HG03571 (cell line): ENCODE measurements around the gene AFF1.
A peak's percentile ranks its signal among the peaks of the same experiment; 100 is the strongest.
"Not testable (repeated sequence)": the region's sequence is repeated elsewhere in the genome, so short reads cannot be mapped to it uniquely, and the experiment has no call there.

Experiments
- ATAC-seq: cut with Tn5 transposase; IDR thresholded peaks from one replicate; pipeline ENCODE4 v1.9.1; 2021; ENCODE audit not compliant: unreplicated experiment

Gene AFF1

DNA sequence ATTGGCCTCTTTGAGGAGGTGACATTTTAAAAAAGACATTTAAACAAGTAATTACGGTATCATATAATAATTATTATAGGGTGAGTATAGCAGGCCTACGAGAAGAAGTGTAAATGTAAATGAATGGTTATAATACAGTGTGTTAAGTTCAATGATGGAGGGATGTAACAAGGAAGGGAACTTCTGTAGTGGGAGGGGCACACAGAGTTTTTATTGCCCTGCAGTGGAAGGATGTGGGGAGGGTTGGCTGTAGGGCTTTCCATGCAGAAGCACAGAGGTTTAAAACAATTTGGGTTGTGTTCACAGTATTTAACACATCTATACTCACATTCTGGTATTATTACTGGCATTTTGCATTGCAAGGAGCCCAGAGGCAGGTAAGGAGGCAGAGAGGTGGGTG lies 41.1 kb downstream of the AFF1 start:
- ATAC-seq, result no peak

DNA sequence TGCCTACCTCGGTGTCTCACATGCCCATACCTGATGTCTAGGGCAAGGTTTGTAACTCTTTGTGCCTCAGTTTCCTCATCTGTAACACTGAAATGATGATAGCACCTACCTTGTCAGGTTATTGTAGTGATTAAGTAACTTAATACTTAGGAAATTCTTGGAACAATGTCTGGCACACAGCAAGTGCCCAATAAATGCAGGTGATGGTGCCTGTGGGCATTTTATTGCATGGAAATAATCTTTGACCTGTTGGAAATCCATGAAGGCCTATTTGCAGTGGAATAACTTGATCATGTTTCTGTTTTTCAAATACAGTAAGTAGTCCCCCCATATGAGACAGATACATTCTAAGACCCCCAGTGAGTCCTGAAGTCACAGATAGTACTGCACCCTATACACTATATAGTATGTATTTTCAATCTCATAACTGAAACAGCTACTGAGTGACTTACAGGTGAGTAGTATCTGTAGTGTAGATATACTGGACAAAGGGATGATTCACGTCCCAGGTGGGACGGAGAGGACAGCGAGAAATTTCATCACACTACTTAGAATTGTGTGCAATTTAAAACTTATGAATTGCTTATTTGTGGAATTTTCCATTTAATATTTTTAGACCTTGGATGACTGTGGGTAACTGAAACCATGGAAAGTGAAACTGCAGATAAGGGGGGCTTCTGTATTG lies 42.1 kb downstream of the AFF1 start:
- ATAC-seq, result no peak

DNA sequence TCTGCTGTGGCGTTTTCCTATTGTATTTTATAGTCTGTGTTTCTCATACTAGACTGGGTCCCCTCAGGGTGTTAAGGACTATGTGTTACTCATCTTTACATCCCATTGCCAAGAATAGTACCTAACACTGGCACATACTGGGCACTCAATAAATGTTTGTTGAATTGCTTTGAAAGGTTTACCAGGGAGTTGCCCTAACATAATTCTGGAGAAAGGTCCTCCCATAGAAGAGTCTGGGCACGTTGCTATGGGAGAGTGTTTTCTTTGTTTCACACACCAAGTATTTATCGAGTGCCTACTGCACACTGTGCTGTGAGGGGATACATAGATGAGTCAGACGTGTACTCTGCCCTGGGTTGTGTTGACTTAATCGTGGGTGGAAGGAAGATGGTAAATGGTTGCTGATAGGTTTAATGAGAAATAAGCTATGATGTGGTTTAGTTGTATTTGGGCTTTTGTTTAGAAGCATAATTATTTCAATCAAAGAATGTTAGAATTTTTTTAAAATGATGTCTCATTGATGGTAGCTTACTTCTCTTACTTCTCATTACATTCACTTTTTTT lies 42.9 kb downstream of the AFF1 start:
- ATAC-seq, result peak; percentile 73

DNA sequence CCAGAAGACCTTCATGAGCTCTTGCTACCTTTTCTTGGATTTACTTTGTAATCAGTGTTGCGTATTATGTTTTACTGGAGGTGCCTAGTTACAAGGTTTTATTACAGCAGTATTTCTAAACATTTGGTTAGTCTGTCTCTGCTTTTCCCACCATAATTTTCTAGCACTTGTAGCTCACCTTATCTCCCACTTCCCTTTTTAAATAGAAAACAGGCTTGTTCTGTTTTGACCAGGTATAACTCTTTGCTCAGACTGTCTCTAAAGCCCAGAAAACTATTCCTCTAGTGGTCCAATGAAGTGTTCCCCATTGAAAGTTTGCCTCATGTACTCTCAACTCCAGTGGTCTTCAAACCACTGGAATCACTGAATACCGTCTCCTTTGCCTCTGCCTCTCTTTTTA lies 43.9 kb downstream of the AFF1 start:
- ATAC-seq, result no peak

DNA sequence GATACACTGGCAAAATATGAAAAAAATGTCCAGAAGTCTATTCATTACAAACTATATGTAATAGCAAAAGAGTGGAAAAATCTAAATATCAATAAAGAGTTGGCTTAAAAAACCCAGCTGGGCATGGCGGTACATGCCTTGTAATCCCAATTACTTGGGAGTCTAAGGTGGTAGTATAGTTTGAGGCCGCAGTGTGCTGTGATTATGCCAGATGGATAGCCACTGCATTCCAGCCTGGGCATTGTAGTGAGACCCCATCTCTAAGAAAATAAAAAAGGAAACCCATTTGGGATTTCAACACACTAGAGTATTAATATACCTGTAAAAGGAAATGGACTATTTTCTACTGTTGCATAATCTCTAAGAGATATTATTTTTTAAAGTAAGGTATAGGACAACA lies 45.4 kb downstream of the AFF1 start:
- no peak for ATAC-seq

DNA sequence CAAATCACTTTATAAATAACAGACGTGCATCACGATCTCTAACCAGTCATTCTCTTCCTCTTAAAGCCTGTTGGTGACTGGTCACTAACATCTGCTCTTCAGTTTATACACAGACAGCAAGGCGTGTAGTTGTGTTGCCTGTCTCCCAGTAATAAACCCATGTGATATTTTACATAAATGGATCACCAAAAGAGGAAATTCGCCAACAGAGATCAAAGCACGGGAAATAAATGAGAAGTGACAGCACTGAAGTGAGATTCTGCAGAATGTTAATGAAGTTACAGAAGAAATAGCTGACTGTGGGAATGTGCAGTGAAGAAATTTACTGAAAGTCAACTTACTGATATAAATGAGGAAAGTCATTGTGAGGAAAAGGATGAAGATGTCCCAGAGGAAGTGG lies 47.0 kb downstream of the AFF1 start:
- no peak for ATAC-seq

DNA sequence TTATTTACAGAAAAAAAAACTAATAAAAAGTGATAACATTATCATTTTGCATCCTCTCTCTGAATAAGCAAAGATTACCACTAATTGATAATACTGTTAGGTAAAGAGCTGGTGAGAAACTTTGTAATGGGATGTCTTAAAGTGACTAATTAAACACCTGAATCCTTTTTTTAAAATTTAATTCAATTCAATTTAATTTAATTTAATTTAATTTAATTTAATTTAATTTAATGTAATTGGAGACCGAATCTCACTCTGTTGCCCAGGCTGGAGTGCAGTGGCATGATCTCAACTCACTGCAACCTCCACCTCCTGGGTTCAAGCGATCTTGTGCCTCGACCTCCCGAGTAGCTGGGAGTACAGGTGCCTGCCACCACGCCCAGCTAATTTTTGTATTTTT lies 51.0 kb downstream of the AFF1 start:
- not testable (repeated sequence) for ATAC-seq

DNA sequence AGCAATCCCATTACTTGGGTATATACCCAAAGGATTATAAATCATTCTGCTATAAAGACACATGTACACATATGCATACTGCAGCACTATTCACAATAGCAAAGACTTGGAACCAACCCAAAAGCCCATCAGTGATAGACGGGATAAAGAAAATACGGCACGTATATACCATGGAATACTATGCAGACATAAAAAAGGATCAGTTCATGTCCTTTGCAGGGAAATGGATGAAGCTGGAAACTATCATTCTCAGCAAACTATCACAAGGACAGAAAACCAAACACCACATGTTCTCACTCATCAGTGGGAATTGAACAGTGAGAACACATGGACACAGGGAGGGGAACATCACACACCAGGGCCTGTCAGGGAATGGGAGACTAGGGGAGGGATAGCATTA lies 54.8 kb downstream of the AFF1 start:
- ATAC-seq, result not testable (repeated sequence)

DNA sequence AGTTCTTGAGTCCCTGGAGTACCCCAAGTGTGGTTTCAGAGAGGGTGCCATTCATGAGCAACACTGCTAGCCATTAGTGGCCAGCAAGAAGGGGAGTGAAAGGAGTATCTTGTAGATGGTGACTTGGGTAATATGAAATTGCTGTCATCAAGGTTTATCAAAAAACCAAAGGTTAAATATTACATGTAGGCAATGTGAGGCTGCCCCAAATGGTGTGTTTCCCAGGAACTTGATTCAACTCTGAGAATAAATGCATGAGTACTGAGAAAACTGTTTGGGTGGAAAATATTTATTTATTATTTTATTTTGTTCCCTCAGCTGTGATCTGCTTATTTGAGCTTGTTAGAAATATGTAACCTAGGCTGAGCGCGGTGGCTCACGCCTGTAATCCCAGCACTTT lies 55.7 kb downstream of the AFF1 start:
- no peak for ATAC-seq

DNA sequence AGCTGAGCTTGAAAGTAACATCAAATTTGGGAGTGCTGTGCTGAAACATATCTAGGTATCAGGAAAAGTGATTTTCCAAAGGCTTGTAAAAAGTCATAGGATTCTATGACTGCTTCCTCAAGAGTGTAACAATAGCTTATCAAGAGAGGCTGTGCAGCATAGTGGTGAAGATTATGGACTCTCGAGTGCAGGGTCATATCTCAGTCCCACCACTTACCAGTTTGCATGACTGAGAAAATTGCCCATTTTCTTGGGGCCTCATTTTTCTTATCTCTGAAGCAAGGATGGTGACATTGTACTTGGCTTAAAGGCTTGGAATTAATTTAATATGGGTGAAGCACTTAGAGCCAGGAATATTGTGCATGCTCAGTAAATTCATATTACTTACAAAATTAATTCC lies 57.2 kb downstream of the AFF1 start:
- ATAC-seq, result no peak

DNA sequence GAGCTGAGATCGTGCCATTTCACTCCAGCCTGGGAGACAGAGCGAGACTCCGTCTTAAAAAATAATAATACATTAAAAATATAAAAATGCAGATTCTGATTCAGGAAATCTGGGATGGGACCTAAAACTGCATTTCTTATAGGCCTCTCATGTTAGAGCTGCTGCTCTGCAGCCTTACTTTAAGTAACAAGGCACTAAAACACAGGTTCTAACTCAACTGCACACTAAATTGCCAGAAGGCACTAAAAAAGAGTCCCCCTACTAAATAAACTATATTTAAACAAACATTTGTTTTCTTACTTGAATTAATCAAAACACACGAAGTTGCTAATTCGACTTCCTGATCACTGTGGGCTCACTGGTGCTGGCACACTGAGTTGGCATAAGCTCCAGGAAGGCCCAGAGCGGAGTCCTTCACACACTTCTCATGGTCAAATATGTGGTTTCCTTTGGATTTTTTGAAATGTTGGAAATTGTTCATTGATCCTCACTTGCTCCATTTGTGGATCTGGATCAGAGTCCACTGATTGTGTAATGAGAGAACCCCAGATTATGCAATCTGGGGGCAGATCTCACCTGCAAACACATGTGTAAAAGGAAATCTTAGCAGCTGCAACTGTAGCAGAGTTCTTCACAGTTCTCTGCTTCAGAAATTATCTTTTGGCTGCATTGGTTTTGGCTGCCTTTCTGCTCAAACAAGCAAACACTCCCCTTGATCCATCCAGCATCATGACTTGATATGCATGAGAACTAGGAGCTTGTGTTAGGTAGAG lies 59.3 kb downstream of the AFF1 start:
- ATAC-seq, result no peak

DNA sequence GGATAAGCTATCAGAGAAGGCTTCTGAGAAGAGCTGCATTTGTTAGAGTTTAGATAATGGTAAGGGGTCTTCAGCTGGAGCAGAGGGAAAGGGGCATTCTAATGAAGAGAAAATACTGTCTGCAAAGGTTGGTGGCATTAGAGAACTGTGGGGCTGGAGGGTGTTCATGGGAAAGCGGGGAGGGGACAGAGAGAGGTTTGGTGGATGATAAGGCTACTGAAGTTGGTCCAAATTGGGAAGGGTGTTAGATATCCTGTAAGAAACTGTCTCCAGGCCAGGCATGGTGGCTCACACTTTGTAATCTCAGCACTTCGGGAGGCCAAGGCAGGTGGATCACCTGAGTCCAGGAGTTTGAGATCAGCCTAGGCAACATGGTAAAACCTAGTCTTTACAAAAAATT lies 59.9 kb downstream of the AFF1 start:
- ATAC-seq, result no peak

DNA sequence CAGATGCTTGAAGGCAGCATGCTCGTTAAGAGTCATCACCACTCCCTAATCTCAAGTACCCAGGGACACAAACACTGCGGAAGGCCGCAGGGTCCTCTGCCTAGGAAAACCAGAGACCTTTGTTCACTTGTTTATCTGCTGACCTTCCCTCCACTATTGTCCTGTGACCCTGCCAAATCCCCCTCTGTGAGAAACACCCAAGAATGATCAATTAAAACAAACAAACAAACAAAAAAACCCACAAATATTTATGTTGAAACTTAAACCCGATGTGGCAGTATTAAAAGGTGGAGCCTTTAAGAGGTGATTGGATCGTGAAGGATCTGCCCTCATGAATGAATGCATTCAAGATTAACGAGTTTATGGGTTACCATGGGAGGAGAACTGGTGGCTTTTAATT lies 61.7 kb downstream of the AFF1 start:
- not testable (repeated sequence) for ATAC-seq

DNA sequence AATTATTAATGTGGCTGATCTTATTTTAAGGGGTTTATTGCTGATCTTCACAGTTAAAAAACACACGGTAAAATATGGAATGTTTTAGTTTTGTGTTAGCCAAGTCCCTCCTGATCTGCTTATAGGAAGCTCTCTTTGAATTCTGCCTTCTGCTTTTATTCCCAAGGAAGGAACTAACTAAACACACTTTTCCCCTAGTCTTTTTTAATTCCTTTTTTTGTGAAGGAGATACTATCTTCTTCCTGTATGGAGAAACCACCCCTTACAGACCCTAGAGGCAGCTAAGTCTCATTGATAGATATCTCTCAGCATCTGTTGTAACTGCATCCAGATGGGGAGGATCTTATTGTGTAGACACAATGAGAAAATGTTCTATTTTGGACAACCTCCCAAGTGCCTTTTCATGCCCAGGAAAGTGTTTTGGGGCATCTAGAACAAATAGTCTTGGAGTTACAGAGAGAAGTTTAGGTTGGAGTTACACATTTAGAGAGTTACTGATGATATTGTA lies 64.4 kb downstream of the AFF1 start:
- ATAC-seq, result no peak

DNA sequence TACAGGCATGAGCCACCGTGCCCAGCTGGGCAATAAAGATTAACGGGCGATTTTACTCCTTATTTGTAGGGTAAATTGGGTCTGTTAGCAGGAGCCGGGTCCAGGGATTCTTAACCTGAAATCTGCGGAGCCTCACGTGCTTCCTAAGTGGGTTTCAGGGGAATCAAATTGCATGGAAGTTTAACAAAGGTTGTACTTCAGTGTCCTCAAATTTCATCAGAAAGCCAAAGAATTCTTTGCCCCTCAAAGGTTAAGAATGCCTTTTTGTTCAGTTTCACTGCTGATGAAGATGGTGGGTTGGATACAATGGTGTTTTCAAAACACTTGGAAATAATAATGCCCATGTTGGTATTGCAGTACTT lies 67.9 kb downstream of the AFF1 start:
- no peak for ATAC-seq

DNA sequence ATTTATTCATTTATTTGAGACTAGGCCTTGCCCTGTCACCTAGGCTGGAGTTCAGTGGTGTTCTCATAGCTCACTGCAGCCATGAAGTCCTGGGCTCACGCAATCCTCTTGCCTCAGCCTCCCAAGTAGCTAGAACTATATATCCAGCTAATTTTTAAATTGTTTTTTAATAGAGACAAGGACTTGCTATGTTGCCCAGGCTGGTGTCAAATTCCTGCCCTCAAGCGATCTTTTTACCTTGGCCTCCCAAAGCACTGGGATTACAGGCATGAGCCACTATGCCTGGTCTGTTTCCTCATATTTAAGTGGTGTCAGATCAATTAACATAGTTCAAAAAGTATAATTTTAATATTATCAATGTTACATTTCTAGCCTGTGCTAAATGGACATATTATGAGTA lies 68.5 kb downstream of the AFF1 start:
- ATAC-seq, result no peak

DNA sequence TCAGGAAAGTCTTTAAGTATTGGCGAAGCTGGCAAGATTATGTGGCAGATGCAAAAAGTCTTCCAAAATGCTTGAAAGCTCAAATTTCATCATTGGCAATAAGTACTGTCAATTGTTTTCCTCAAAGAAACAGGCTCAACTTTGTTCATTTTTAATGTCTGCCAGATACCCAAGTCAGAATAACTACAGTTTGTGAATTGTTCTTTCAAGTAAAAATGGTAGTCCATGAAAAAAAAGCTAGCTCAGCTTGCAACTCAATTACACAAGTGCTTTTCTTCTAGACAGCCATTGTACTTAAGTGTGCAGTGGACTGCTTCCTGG lies 70.5 kb downstream of the AFF1 start:
- ATAC-seq, result no peak

DNA sequence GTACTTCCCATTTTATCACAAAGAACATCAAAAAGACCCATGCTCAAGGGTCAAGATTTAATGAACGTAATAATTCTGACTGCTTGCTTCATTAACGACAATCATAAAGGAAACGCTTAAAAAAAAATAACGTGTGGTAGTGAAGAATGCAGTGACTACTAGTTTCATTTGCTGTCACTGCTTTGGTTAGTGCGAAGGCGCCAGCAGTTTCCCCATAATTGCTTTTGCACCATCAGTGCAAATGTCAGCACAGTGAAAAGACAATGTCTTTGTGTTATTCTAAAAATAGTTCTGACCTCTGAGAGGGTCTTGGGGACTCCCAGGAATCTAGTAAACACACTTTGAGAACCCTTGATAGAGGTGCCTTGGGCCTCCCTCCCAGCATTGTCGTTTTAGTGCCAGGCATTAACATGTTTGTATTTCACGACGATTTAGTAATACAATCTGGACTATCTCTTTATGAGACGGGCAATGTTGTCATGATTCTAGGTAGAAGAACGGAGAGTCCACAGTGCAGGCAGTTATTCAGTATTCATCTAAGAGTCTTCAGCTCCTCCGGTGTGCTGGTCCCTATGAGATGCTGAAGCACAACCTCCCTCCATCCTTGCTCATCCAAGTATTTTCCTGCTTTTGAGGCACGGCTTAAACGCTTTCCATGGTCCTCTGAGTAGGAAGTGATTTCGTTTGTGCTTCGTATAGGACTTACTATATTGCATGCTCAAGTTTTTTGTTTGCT lies 71.0 kb downstream of the AFF1 start:
- no peak for ATAC-seq

DNA sequence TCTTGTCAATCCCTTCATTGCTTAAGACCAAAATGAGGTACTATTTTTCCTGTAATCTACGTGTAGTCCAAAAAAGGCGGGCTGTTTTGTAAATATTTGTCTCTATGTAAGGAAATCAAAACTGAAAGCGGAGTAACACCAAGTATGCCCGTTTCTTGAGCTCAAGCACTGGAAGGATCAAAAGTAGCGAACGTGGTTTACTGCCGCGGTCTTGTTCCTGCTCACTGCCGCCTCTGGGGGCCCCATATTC lies 71.5 kb downstream of the AFF1 start:
- ATAC-seq, result no peak

DNA sequence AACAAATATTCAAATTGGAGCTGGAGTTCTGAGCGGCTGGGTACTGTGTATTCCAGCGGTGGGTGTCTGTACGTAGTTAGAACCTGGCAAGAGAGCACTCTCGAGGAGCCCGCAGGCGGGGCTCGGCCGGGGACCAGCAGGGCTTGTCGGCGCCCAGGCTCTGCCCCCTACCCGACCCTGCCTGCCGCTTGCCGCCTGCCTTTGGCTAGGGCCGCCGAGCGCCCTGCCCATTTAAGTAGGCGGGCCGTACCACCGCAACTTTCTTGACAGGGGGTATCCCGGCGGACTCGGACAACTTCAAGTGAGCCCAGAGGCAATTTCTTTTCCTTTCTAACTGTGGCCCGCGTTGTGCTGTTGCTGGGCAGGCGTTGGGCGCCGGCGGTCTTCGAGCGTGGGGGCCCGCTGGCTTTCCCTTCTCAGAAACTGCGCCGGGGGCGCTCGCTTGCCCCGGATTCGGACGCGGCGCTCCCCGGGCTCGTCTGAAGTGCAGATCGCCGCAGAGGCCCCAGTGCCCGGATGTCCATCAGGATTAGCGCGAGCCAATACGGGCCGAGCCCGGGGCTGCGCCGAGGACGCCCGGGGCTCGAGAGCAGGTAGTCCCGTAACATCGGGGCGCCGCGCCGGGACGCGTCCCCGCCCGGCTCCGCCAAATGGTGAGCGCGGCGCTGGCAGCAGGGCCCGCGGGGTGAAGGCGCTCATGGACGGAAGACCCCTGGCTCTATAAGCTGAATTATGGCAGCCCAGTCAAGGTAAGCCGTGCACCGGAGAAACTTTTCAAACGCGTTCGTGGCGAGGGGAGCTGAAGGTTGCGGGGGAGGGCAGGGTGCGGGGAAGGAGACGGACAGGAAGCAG lies 72.1 kb downstream of the AFF1 start:
- peak; percentile 68 for ATAC-seq
